HepG2 (cell line): ENCODE results near the gene ANKRD39. TPM values are rescaled to one million over a fixed set of nuclear protein-coding genes. Genes with fewer than 3 reads are reported as not detected.

Experiments used
- ATAC-seq: fragments of 200-7000 bp; cut with Tn5 transposase; 3 replicates; pipeline ENCODE4 v1.9.1; 2020; ENCODE audit warnings: mild to moderate bottlenecking, moderate library complexity
- BruUV-seq: library from RNA; stranded (reverse); fragments of 400-500 nt; replicated peaks from 2 replicates; lab custom pipeline; 2021; lab: Mats Ljungman, UMichigan
- CTCF ChIA-PET: fragments of 300-600 bp; formaldehyde crosslinking; extraction: SDS; loops from one replicate; lab custom pipeline; 2021; ENCODE audit warnings: low total read pairs, inconsistent platforms, low intra/inter-chr PET ratio; lab: Yijun Ruan, JAX
- POLR2A ChIA-PET: fragments of 350-600 bp; sonication (Branson Sonifier 250); formaldehyde crosslinking; loops from one replicate; lab custom pipeline; 2020; ENCODE audit warnings: antibody characterized with exemption, inconsistent platforms; lab: Yijun Ruan, JAX
- DNase-seq: peaks from one replicate; pipeline ENCODE4 v3.0.0-alpha.2; 2015; ENCODE audit warnings: low spot score
- FAIRE-seq: peaks from 3 replicates; lab custom pipeline; 2011; peaks lifted over from hg19 to GRCh38; lab: Jason Lieb, UNC
- H2AFZ ChIP-seq: one replicate; pipeline ENCODE4 v1.6.1; 2011; ENCODE audit warnings: low read length, inconsistent platforms
- H3K27ac ChIP-seq: fragments of 300-600 bp; 3 replicates; pipeline ENCODE4 v1.8.0; 2011; ENCODE audit warnings: mixed run types, mild to moderate bottlenecking, mixed read lengths, low read length, inconsistent platforms; ENCODE audit not compliant: insufficient read depth; ENCODE audit errors: extremely low read length
- H3K27me3 ChIP-seq, 2 experiments: fragments of 200-600 bp in 1 of 2; 2 replicates in 1 of 2; 3 replicates in 1 of 2; pipeline versions ENCODE4 v1.6.0 to v1.8.0; 2011; ENCODE audit warnings: low read length in 2 of 2, mild to moderate bottlenecking in 2 of 2, moderate library complexity in 2 of 2, inconsistent platforms in 1 of 2; ENCODE audit not compliant: insufficient read depth in 2 of 2, control insufficient read depth in 1 of 2
- H3K36me3 ChIP-seq, 2 experiments: fragments of 200-600 bp in 1 of 2; replicated peaks in 1 of 2; 2 replicates in 1 of 2; 3 replicates in 1 of 2; pipeline versions ENCODE4 v1.5.1 to v1.8.0; 2011; ENCODE audit warnings: low read length in 2 of 2, inconsistent platforms in 1 of 2; ENCODE audit not compliant: insufficient read depth in 2 of 2, control insufficient read depth in 1 of 2
- H3K4me1 ChIP-seq: 2 replicates; pipeline ENCODE4 v1.5.1; 2012; ENCODE audit warnings: low read length, inconsistent platforms; ENCODE audit not compliant: insufficient read depth
- H3K4me2 ChIP-seq: 2 replicates; pipeline ENCODE4 v1.6.0; 2011; ENCODE audit warnings: low read depth, low read length, inconsistent platforms
- H3K4me3 ChIP-seq, 3 experiments: fragments of 200-600 bp in 1 of 3; sonication (generic), shearing (Covaris generic) in 1 of 3; replicated peaks in 1 of 3; 2 replicates each; pipeline ENCODE4 v1.5.1; 2011 to 2016; ENCODE audit warnings: low read length in 3 of 3, inconsistent platforms in 2 of 3, low read depth in 2 of 3, mild to moderate bottlenecking in 2 of 3, control low read depth in 1 of 3, mixed read lengths in 1 of 3; ENCODE audit not compliant: insufficient read depth in 1 of 3
- H3K79me2 ChIP-seq: one replicate; pipeline ENCODE4 v1.6.1; 2011; ENCODE audit warnings: low read length, inconsistent platforms; ENCODE audit not compliant: insufficient read depth
- H3K9ac ChIP-seq: 2 replicates; pipeline ENCODE4 v1.6.0; 2011; ENCODE audit warnings: mild to moderate bottlenecking, low read depth, low read length, inconsistent platforms; ENCODE audit not compliant: insufficient read depth
- H3K9me3 ChIP-seq: 2 replicates; pipeline ENCODE4 v1.5.1; 2012; ENCODE audit warnings: mild to moderate bottlenecking, low read length
- H4K20me1 ChIP-seq: 2 replicates; pipeline ENCODE4 v1.6.0; 2011; ENCODE audit warnings: inconsistent platforms, mild to moderate bottlenecking, low read length, moderate library complexity; ENCODE audit not compliant: insufficient read depth
- LCORL ChIP-seq, 2 experiments: fragments of 450-650 bp in 1 of 2; sonication (generic) in 1 of 2; formaldehyde crosslinking in 1 of 2; IDR thresholded peaks; 2 replicates each; pipeline versions ENCODE4 v1.5.0 to v1.6.1; 2017 to 2020; ENCODE audit warnings: antibody characterized with exemption in 1 of 2, missing genetic modification reagents in 1 of 2
- POLR2A ChIP-seq, 2 experiments: IDR thresholded peaks; 2 replicates each; pipeline ENCODE4 v1.6.1; 2011; ENCODE audit warnings: low read depth in 2 of 2, low read length in 2 of 2, mild to moderate bottlenecking in 1 of 2, moderate library complexity in 1 of 2; ENCODE audit not compliant: insufficient read depth in 1 of 2
- PRMT3 ChIP-seq: sonication (generic); formaldehyde crosslinking; IDR thresholded peaks from 2 replicates; pipeline ENCODE4 v1.8.1; 2022; ENCODE audit warnings: low read depth, mild to moderate bottlenecking, moderate library complexity, missing genetic modification reagents, borderline replicate concordance
- RBM22 ChIP-seq: fragments of 200-400 bp; formaldehyde crosslinking; optimal IDR thresholded peaks from 2 replicates; pipeline ENCODE3; 2017; ENCODE audit warnings: mild to moderate bottlenecking, low read length, moderate library complexity
- USF2 ChIP-seq, 2 experiments: sonication (generic) in 1 of 2; formaldehyde crosslinking in 1 of 2; IDR thresholded peaks; 2 replicates each; pipeline versions ENCODE4 v1.5.1 to v1.6.1; 2011 to 2020; ENCODE audit warnings: borderline replicate concordance in 1 of 2, low read depth in 1 of 2, low read length in 1 of 2, mild to moderate bottlenecking in 1 of 2, missing genetic modification reagents in 1 of 2, moderate library complexity in 1 of 2
- ZBTB42 ChIP-seq: sonication (generic); formaldehyde crosslinking; IDR thresholded peaks from 2 replicates; pipeline ENCODE4 v1.5.0; 2020; ENCODE audit warnings: mild to moderate bottlenecking, missing genetic modification reagents
- ZNF644 ChIP-seq: IDR thresholded peaks from 2 replicates; pipeline ENCODE4 v1.6.1; 2016; ENCODE audit warnings: low read depth
- WGBS: methylation state at CpG from one replicate; pipeline ENCODE4 v1.1.6; 2017; ENCODE audit warnings: low lambda C conversion rate; 5-methylcytosine and 5-hydroxymethylcytosine counted together
- in situ Hi-C: cut with HindIII; loops from 2 replicates; pipeline ENCODE4 v1.10.0; 2017; ENCODE audit warnings: low pct_unique_long_range_greater_than_20kb; ENCODE audit not compliant: extremely low pct_ligation_motif_present
- intact Hi-C: fragments of 100-400 bp; cut with micrococcal nuclease; formaldehyde crosslinking; loops from one replicate; pipeline ENCODE4 v1.10.0; 2022; ENCODE audit not compliant: unreplicated experiment
- polyA plus RNA-seq, 8 experiments: library from polyadenylated mRNA; depleted of rRNA in 3 of 8; stranded (reverse) in 7 of 8; unstranded in 1 of 8; fragments of >200 nt; fragmentation: Illumina TruSeq in 4 of 8; extraction: Trizol in 4 of 8; gene quantifications; 2 replicates each; pipeline versions ENCODE4 v1.2.1 to v1.2.3, GENCODE V29; 2011 to 2016; ENCODE audit warnings: low read depth in 4 of 8, missing spikeins in 1 of 8, mixed read lengths in 1 of 8; ENCODE audit not compliant: insufficient read depth in 1 of 8
- total RNA-seq, 5 experiments: library from RNA; depleted of rRNA; stranded (reverse); fragments of >200 nt; fragmentation: Illumina TruSeq; extraction: Trizol; gene quantifications; 2 replicates each; pipeline ENCODE4 v1.2.3, GENCODE V29; 2016; ENCODE audit warnings: low read depth in 1 of 5
- TF ChIP-seq, protein P1 (sequence below): sonication (generic); formaldehyde crosslinking; IDR thresholded peaks from 2 replicates; pipeline ENCODE4 v1.5.0; 2020; ENCODE audit warnings: missing genetic modification reagents, mild to moderate bottlenecking, borderline replicate concordance
- TF ChIP-seq, protein P2 (sequence below): sonication (generic); formaldehyde crosslinking; IDR thresholded peaks from 2 replicates; pipeline ENCODE4 v1.5.0; 2020; ENCODE audit warnings: missing genetic modification reagents
- TF ChIP-seq, protein P3 (sequence below): sonication (generic); formaldehyde crosslinking; IDR thresholded peaks from 2 replicates; pipeline ENCODE4 v1.4.0; 2020; ENCODE audit warnings: low read depth, mild to moderate bottlenecking, missing genetic modification reagents

ANKRD39 gene
- total and polyA plus RNA-seq, 2 of the 13 experiments (the other 11 are each of a cell fraction or from before 2014, with no cell fraction given): 23.2 to 24.8 TPM

- peaks cover 9% of the 10 kb centered on the region for H3K4me1 ChIP-seq
- intact Hi-C loops (no loop called here), in situ Hi-C loops (no loop called here)
- no peak overlapping the region for H3K4me3 ChIP-seq
- no TSS peak for BruUV-seq
- no peak overlapping the region for H3K27ac ChIP-seq
- POLR2A ChIA-PET: interaction anchor here (2.0 kb wide), 1 partner anchor 10 kb away, joined by 5 read pairs; no protein-coding TSS in a partner anchor
- FAIRE-seq (no peak), ATAC-seq (no peak), DNase-seq (no peak)
- H3K79me2 ChIP-seq: peaks cover 19% of the 10 kb centered on the region
- H3K36me3 ChIP-seq: peaks cover 62 to 91% of the 10 kb centered on the region in 2 experiments
- TF ChIP-seq RBM22 (peak; percentile 17), POLR2A (IDR thresholded peaks at IDR 0.05; ENCODE audit: insufficient read depth in 1 of 2, low read depth in 2 of 2, low read length in 2 of 2) (peak in 1 of 2 experiments; percentile 29; a peak in 1 of 4 replicates), PRMT3 (CRISPR knock-in tag) (no peak)
- TF ChIP-seq, protein P1, sequence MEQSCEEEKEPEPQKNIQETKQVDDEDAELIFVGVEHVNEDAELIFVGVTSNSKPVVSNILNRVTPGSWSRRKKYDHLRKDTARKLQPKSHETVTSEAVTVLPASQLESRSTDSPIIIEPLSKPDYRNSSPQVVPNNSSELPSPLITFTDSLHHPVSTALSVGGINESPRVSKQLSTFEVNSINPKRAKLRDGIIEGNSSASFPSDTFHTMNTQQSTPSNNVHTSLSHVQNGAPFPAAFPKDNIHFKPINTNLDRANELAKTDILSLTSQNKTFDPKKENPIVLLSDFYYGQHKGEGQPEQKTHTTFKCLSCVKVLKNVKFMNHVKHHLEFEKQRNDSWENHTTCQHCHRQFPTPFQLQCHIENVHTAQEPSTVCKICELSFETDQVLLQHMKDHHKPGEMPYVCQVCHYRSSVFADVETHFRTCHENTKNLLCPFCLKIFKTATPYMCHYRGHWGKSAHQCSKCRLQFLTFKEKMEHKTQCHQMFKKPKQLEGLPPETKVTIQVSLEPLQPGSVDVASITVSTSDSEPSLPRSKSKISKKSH (CRISPR knock-in tag): no peak
- no peak overlapping the region for H3K4me2 ChIP-seq
- no peak overlapping the region for H2AFZ ChIP-seq
- no peaks in the 10 kb centered on the region for H3K9me3 ChIP-seq
- H4K20me1 ChIP-seq: peaks cover 28% of the 10 kb centered on the region
- no peak overlapping the region for H3K9ac ChIP-seq
- H3K27me3 ChIP-seq: no peaks in the 10 kb centered on the region
- CTCF ChIA-PET: no interaction called here
- 96% methylated on average over 13 of the region's 13 CpGs for WGBS
Observed at GRCh38 chr2:96828874-96829273, 28.9 kb downstream of the ANKRD39 start.

DNA sequence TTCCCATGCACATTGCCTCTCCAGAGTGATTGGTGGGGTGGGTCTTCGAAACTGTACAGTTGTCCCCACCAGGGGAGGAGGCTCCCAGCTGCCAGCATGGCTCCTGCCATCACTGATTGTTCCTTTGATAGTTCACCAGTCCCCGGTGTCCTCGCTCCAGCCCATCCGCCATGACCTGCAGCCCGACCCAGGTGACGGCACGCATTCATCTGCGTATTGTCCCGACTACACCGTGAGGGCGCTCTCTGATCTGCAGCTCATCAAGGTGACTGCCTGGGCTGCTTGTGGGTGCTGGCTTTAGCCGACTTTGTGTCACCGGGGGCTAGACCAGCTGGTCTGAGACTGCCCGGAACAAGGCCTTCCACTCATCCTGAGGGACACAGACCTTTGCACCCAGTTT lies 29.4 kb downstream of the ANKRD39 start:
- in situ Hi-C loops: no loop called here
- Histone ChIP-seq H3K79me2 (peaks cover 23% of the 10 kb centered on the region), H2AFZ (no peak overlapping the region), H3K4me1 (peaks cover 13% of the 10 kb centered on the region), H3K4me2 (no peak overlapping the region), H3K4me3 (no peak overlapping the region), H3K27ac (no peak overlapping the region), H3K9me3 (no peaks in the 10 kb centered on the region), H3K9ac (no peak overlapping the region), H4K20me1 (peaks cover 32% of the 10 kb centered on the region), H3K27me3 (no peaks in the 10 kb centered on the region), H3K36me3 (peaks cover 64 to 92% of the 10 kb centered on the region in 2 experiments)
- DNase-seq (no peak), FAIRE-seq (no peak), ATAC-seq (no peak)
- BruUV-seq: no TSS peak
- CTCF ChIA-PET: no interaction called here
- 96% methylated on average over 14 of the region's 14 CpGs for WGBS
- intact Hi-C loops: no loop called here
- POLR2A ChIA-PET: interaction anchor here (2.0 kb wide), 1 partner anchor 9 kb away, joined by 5 read pairs; no protein-coding TSS in a partner anchor
- TF ChIP-seq USF2 (IDR thresholded peaks at IDR 0.05; ENCODE audit: low read depth, low read length) (no peak), USF2 (CRISPR knock-in tag; IDR thresholded peaks at IDR 0.05; ENCODE audit: borderline replicate concordance) (no peak), ZNF644 (no peak), ZBTB42 (CRISPR knock-in tag) (no peak), LCORL (IDR thresholded peaks at IDR 0.05) (no peak), LCORL (CRISPR knock-in tag; IDR thresholded peaks at IDR 0.05) (no peak)
- TF ChIP-seq, protein P2, sequence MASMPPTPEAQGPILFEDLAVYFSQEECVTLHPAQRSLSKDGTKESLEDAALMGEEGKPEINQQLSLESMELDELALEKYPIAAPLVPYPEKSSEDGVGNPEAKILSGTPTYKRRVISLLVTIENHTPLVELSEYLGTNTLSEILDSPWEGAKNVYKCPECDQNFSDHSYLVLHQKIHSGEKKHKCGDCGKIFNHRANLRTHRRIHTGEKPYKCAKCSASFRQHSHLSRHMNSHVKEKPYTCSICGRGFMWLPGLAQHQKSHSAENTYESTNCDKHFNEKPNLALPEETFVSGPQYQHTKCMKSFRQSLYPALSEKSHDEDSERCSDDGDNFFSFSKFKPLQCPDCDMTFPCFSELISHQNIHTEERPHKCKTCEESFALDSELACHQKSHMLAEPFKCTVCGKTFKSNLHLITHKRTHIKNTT (CRISPR knock-in tag): no peak
- TF ChIP-seq, protein P3, sequence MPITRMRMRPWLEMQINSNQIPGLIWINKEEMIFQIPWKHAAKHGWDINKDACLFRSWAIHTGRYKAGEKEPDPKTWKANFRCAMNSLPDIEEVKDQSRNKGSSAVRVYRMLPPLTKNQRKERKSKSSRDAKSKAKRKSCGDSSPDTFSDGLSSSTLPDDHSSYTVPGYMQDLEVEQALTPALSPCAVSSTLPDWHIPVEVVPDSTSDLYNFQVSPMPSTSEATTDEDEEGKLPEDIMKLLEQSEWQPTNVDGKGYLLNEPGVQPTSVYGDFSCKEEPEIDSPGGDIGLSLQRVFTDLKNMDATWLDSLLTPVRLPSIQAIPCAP (CRISPR knock-in tag): no peak
